Neuronal stem cell (in vitro differentiated cells): Measurements from ENCODE around the gene MED12L.

ENCODE experiments used
- DNase-seq: peaks from one replicate; pipeline ENCODE4 v3.0.0-alpha.2; 2013; ENCODE audit warnings: low spot score
- H2AFZ ChIP-seq: one replicate; pipeline ENCODE4 v1.6.1; 2013; ENCODE audit warnings: mild to moderate bottlenecking, low read length, inconsistent platforms
- H2AK5ac ChIP-seq: 2 replicates; pipeline ENCODE4 v1.6.1; 2013; ENCODE audit warnings: low read depth, mild to moderate bottlenecking, inconsistent platforms, low read length, moderate library complexity, mixed read lengths
- H2BK120ac ChIP-seq: 2 replicates; pipeline ENCODE4 v1.6.1; 2013; ENCODE audit warnings: low read depth, mild to moderate bottlenecking, inconsistent platforms, low read length, moderate library complexity, mixed read lengths
- H2BK12ac ChIP-seq: one replicate; pipeline ENCODE4 v1.6.1; 2013; ENCODE audit warnings: low read length, inconsistent platforms
- H2BK15ac ChIP-seq: 2 replicates; pipeline ENCODE4 v1.6.1; 2013; ENCODE audit warnings: mild to moderate bottlenecking, low read length, inconsistent platforms, mixed read lengths
- H2BK5ac ChIP-seq: one replicate; pipeline ENCODE4 v1.6.1; 2013; ENCODE audit warnings: inconsistent platforms, mild to moderate bottlenecking, low read length, moderate library complexity
- H3K14ac ChIP-seq: one replicate; pipeline ENCODE4 v1.6.1; 2013; ENCODE audit warnings: low read length, inconsistent platforms
- H3K18ac ChIP-seq: 2 replicates; pipeline ENCODE4 v1.6.1; 2013; ENCODE audit warnings: low read length, inconsistent platforms
- H3K23ac ChIP-seq: 2 replicates; pipeline ENCODE4 v1.6.1; 2013; ENCODE audit warnings: low read depth, mild to moderate bottlenecking, mixed read lengths, low read length, inconsistent platforms; ENCODE audit not compliant: poor library complexity
- H3K27ac ChIP-seq: replicated peaks from 3 replicates; pipeline ENCODE4 v1.5.1; 2013; ENCODE audit warnings: low read length, inconsistent platforms
- H3K27me3 ChIP-seq, 3 experiments: 2 replicates each; pipeline ENCODE4 v1.6.1; 2013; ENCODE audit warnings: low read length in 3 of 3, mild to moderate bottlenecking in 2 of 3, inconsistent platforms in 1 of 3, low read depth in 1 of 3, mixed read lengths in 1 of 3, moderate library complexity in 1 of 3; ENCODE audit not compliant: control insufficient read depth in 3 of 3, insufficient read depth in 3 of 3
- H3K36me3 ChIP-seq, 2 donors: replicated peaks in 1 of 2; 2 replicates each; pipeline ENCODE4 v1.6.1; 2013; ENCODE audit warnings: low read length in 2 of 2; ENCODE audit not compliant: control insufficient read depth in 2 of 2, insufficient read depth in 2 of 2
- H3K4ac ChIP-seq: 2 replicates; pipeline ENCODE4 v1.6.1; 2013; ENCODE audit warnings: inconsistent platforms, mild to moderate bottlenecking, low read length, moderate library complexity
- H3K4me1 ChIP-seq, 2 donors: 1 replicate in 1 of 2; 2 replicates in 1 of 2; pipeline ENCODE4 v1.6.1; 2013; ENCODE audit warnings: low read length in 2 of 2, low read depth in 1 of 2; ENCODE audit not compliant: control insufficient read depth in 2 of 2, insufficient read depth in 1 of 2
- H3K4me2 ChIP-seq: one replicate; pipeline ENCODE4 v1.6.1; 2013; ENCODE audit warnings: mild to moderate bottlenecking, low read length, inconsistent platforms; ENCODE audit not compliant: insufficient read depth, poor library complexity, severe bottlenecking
- H3K4me3 ChIP-seq, 2 donors: 2 replicates each; pipeline ENCODE4 v1.5.1; 2013; ENCODE audit warnings: low read length in 2 of 2, mild to moderate bottlenecking in 2 of 2, inconsistent platforms in 1 of 2, moderate library complexity in 1 of 2
- H3K79me1 ChIP-seq: one replicate; pipeline ENCODE4 v1.6.1; 2013; ENCODE audit warnings: low read depth, mild to moderate bottlenecking, inconsistent platforms, low read length, moderate library complexity
- H3K9ac ChIP-seq: one replicate; pipeline ENCODE4 v1.6.1; 2013; ENCODE audit warnings: mild to moderate bottlenecking, low read depth, low read length, inconsistent platforms; ENCODE audit not compliant: poor library complexity
- H3K9me3 ChIP-seq, 2 donors: replicated peaks in 1 of 2; 2 replicates each; pipeline versions ENCODE3 to v1.6.1; 2013; ENCODE audit warnings: low read length in 2 of 2, mild to moderate bottlenecking in 2 of 2, inconsistent platforms in 1 of 2, low read depth in 1 of 2, mixed read lengths in 1 of 2, moderate library complexity in 1 of 2; ENCODE audit not compliant: control insufficient read depth in 2 of 2, insufficient read depth in 1 of 2
- H4K8ac ChIP-seq: one replicate; pipeline ENCODE4 v1.6.1; 2013; ENCODE audit warnings: low read depth, mild to moderate bottlenecking, inconsistent platforms, low read length, moderate library complexity
- H4K91ac ChIP-seq: one replicate; pipeline ENCODE4 v1.6.1; 2013; ENCODE audit warnings: low read length, low read depth, mild to moderate bottlenecking, inconsistent platforms; ENCODE audit not compliant: poor library complexity
- WGBS, 2 donors: extraction: QIAGEN DNeasy Blood & Tissue Kit; methylation state at CpG; one replicate each; pipeline ENCODE4 v1.1.7; 2013; ENCODE audit warnings: missing lambda C conversion rate in 2 of 2, mixed read lengths in 1 of 2; ENCODE audit not compliant: insufficient read length in 2 of 2, insufficient replicate concordance in 1 of 2; ENCODE audit errors: extremely low coverage in 2 of 2; 5-methylcytosine and 5-hydroxymethylcytosine counted together

Gene MED12L

DNA sequence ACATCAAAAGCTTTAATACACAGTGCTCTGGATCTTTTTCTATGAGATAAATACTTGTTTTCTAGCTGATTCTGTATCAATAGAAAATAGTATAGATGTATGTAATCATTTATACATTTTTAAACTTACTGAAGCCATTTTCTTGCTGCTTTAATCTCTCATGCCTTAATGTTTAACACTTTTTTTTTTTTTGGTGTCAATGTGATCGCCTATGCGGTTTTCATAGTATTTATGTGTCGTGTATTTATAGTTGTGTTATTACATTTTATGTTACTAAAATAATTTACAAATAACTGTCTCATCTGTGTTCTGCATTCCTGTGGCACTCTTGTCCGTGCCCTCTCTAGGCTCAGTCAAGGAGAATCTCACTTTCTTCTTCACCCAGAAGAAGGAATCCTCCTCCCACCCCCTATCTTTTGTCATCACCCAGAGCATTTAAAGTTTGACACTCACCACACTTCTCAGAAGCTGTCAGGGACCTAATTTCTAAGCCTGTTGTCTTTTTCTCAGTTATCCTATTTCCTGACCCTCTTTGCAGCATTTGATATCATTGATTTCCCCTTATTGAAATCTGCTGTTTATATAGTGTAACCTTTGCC lies 138.9 kb downstream of the MED12L start:
- no CpG with 5 or more reads among the region's 4 CpGs for WGBS, 2 donors
- Histone ChIP-seq H2AFZ (no peak overlapping the region), H3K18ac (no peak overlapping the region), H3K4me2 (no peak overlapping the region), H2BK15ac (no peak overlapping the region), H2BK120ac (no peak overlapping the region), H2AK5ac (no peak overlapping the region), H3K14ac (no peak overlapping the region), H2BK12ac (no peak overlapping the region), H3K27ac (no peak overlapping the region), H3K27me3 (no peaks in the 10 kb centered on the region), H3K4ac (no peak overlapping the region), H4K8ac (no peak overlapping the region), H3K4me1 (peaks cover 0 to 8% of the 10 kb centered on the region in 2 donors), H3K79me1 (no peaks in the 10 kb centered on the region), H3K9ac (no peak overlapping the region), H2BK5ac (no peak overlapping the region), H3K36me3 (peaks cover 0 to 2% of the 10 kb centered on the region in 2 donors), H3K23ac (no peak overlapping the region), H3K4me3 (no peak overlapping the region), H3K9me3 (peaks cover 2 to 7% of the 10 kb centered on the region in 2 donors), H4K91ac (no peak overlapping the region)
- no peak for DNase-seq

GRCh38 chr3:151225040-151225975 lies 139.8 kb downstream of the MED12L start:
- H4K91ac ChIP-seq = no peak overlapping the region
- H2BK12ac ChIP-seq = no peak overlapping the region
- H3K27me3 ChIP-seq = no peaks in the 10 kb centered on the region
- H2AFZ ChIP-seq = no peak overlapping the region
- no peak overlapping the region for H3K18ac ChIP-seq
- no peak overlapping the region for H3K9ac ChIP-seq
- peaks cover 0 to 8% of the 10 kb centered on the region in 2 donors for H3K4me1 ChIP-seq
- no peak overlapping the region for H3K23ac ChIP-seq
- no peak overlapping the region for H3K4ac ChIP-seq
- H2BK5ac ChIP-seq = no peak overlapping the region
- H3K4me3 ChIP-seq = no peak overlapping the region
- H3K36me3 ChIP-seq = peaks cover 0 to 2% of the 10 kb centered on the region in 2 donors
- H2BK15ac ChIP-seq = no peak overlapping the region
- H3K27ac ChIP-seq = no peak overlapping the region
- DNase-seq = no peak
- H2BK120ac ChIP-seq = no peak overlapping the region
- no peak overlapping the region for H4K8ac ChIP-seq
- peaks cover 2 to 7% of the 10 kb centered on the region in 2 donors for H3K9me3 ChIP-seq
- H3K79me1 ChIP-seq = no peaks in the 10 kb centered on the region
- no peak overlapping the region for H2AK5ac ChIP-seq
- H3K4me2 ChIP-seq = no peak overlapping the region
- WGBS, 2 donors = no CpG with 5 or more reads among the region's 9 CpGs
- no peak overlapping the region for H3K14ac ChIP-seq

DNA sequence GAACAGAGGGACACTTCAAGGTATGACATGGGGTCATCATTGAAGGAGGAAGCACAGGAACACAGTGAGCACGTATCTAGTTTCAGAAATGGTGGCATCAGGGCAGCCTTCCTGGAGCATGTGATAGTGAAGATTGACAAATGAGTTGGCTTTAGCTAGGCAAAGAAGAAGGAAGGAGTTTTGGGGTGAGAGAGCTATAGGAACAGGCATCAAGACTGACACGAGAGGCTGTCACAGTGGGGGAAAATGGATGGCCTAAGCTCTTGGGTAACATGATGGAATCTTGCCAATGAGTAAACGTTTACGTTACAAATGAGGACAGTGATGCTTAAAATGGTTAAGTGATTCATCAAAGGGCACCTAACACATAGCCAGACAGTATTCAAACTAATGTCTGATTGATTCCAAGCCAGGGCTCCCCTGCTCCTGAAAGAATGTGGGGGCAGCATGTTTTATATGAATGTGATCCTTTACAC lies 140.7 kb downstream of the MED12L start:
- Histone ChIP-seq H3K4me1 (peaks cover 0 to 8% of the 10 kb centered on the region in 2 donors), H2BK120ac (no peak overlapping the region), H3K4me3 (no peak overlapping the region), H3K4me2 (no peak overlapping the region), H2BK5ac (no peak overlapping the region), H4K8ac (no peak overlapping the region), H3K14ac (no peak overlapping the region), H4K91ac (no peak overlapping the region), H3K27ac (no peak overlapping the region), H3K36me3 (no peaks in the 10 kb centered on the region), H3K9ac (no peak overlapping the region), H2BK15ac (no peak overlapping the region), H3K23ac (no peak overlapping the region), H3K18ac (no peak overlapping the region), H3K27me3 (no peaks in the 10 kb centered on the region), H2AFZ (no peak overlapping the region), H2BK12ac (no peak overlapping the region), H3K4ac (no peak overlapping the region), H3K79me1 (no peaks in the 10 kb centered on the region), H2AK5ac (no peak overlapping the region), H3K9me3 (peaks cover 2 to 7% of the 10 kb centered on the region in 2 donors)
- no CpG with 5 or more reads among the region's 4 CpGs for WGBS, 2 donors
- no peak for DNase-seq

GRCh38 chr3:151226825-151227224 lies 141.4 kb downstream of the MED12L start:
- no peak overlapping the region for H2BK12ac ChIP-seq
- H3K4me2 ChIP-seq = no peak overlapping the region
- H2BK120ac ChIP-seq = no peak overlapping the region
- H3K9ac ChIP-seq = no peak overlapping the region
- H3K27ac ChIP-seq = no peak overlapping the region
- peaks cover 0 to 8% of the 10 kb centered on the region in 2 donors for H3K4me1 ChIP-seq
- no peak overlapping the region for H2AK5ac ChIP-seq
- H2AFZ ChIP-seq = no peak overlapping the region
- no peaks in the 10 kb centered on the region for H3K27me3 ChIP-seq
- H3K79me1 ChIP-seq = no peaks in the 10 kb centered on the region
- H3K4ac ChIP-seq = no peak overlapping the region
- no peak overlapping the region for H2BK5ac ChIP-seq
- H3K18ac ChIP-seq = no peak overlapping the region
- H2BK15ac ChIP-seq = no peak overlapping the region
- no peak for DNase-seq
- H4K91ac ChIP-seq = no peak overlapping the region
- no peaks in the 10 kb centered on the region for H3K36me3 ChIP-seq
- peaks cover under 1 to 2% of the 10 kb centered on the region in 2 donors for H3K9me3 ChIP-seq
- H3K14ac ChIP-seq = no peak overlapping the region
- H3K4me3 ChIP-seq = no peak overlapping the region
- no peak overlapping the region for H4K8ac ChIP-seq
- WGBS, 2 donors = no CpG with 5 or more reads among the region's 5 CpGs
- no peak overlapping the region for H3K23ac ChIP-seq
